ENCODE results near the gene PODXL2.

Gene PODXL2

DNA sequence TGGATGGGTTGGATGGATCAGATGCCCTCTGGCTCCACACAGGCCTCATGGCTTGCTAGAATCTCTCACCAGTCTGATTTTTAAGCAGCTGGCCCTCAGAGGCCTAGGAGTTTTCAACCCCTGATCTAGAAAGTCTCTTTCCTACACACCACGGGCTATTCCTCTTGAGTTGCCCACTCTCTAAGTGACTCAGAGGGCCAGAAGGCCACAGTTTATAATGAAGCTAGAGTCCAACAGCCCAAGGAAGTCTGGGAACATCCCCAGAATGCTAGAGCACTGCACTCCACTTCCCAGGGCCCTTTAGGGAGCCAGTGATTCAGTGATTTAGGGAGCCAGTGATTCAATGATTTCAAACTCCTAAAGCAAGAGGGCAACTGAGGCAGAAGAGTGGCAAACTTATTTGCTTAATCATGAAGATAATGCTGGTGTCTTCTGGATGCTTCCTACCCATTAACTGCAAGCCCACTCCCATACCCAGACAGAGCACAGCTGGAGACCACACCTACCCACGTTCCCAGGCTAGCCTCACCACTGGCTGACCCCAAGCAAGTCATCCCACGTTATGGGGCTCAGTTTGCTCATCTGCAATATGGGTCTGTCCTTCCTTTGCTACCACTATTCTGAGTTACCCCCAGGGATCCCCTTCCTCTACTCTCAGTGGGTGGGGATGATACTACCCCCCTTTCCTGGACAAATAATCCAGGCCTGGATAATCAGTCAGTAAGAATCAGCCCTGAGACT lies 80.5 kb downstream of the PODXL2 start:
- no peak for FAIRE-seq
- no peak for TF ChIP-seq POLR2A (IDR thresholded peaks at IDR 0.05; ENCODE audit: low read depth, low read length)
- DNase-seq (ENCODE audit: insufficient read length, low spot score): no peak

GRCh38 chr3:127710155-127710941 lies 81.4 kb downstream of the PODXL2 start:
- FAIRE-seq: no peak
- DNase-seq (ENCODE audit: insufficient read length, low spot score): no peak
- TF ChIP-seq POLR2A (IDR thresholded peaks at IDR 0.05; ENCODE audit: low read depth, low read length): no peak

GRCh38 chr3:127711021-127711695 lies 82.2 kb downstream of the PODXL2 start:
- DNase-seq (ENCODE audit: insufficient read length, low spot score) (no peak), FAIRE-seq (no peak)
- no peak for TF ChIP-seq POLR2A (IDR thresholded peaks at IDR 0.05; ENCODE audit: low read depth, low read length)

GRCh38 chr3:127711896-127712295 lies 82.9 kb downstream of the PODXL2 start:
- no peak for FAIRE-seq
- no peak for TF ChIP-seq POLR2A (IDR thresholded peaks at IDR 0.05; ENCODE audit: low read depth, low read length)

DNA sequence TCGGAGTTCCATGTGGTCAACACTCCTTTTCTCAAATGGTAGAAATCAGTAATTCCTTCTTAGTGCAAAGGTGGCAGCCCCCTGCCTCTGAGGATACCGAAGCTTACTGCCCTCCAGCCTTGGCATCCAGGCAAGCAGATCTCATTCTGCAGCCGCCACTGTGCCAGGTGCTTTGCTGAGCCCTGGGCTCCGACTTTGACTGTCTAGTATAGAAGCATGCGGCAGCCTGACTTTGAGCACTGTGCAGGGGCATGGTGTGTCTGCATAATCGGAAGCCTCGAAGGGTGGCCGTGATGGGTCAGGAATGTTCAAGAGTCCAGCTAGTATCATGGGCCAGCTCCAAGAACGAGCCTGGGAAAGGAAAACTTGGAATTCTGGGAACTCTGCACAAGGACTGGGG lies 83.5 kb downstream of the PODXL2 start:
- FAIRE-seq (no peak), DNase-seq (ENCODE audit: insufficient read length, low spot score) (no peak)
- no peak for TF ChIP-seq POLR2A (IDR thresholded peaks at IDR 0.05; ENCODE audit: low read depth, low read length)

More at GRCh38 chr3:127711896-127712295, 82.9 kb downstream of the PODXL2 start:
- no peak for DNase-seq (ENCODE audit: insufficient read length, low spot score)

- FAIRE-seq: no peak
- DNase-seq (ENCODE audit: insufficient read length, low spot score): no peak
These were observed 84.1 kb downstream of the PODXL2 start for GRCh38 chr3:127712881-127713771.

GRCh38 chr3:127714125-127714571 lies 85.2 kb downstream of the PODXL2 start:
- no peak for TF ChIP-seq POLR2A (IDR thresholded peaks at IDR 0.05; ENCODE audit: low read depth, low read length)
- DNase-seq (ENCODE audit: insufficient read length, low spot score) (no peak), FAIRE-seq (no peak)

More at GRCh38 chr3:127712881-127713771, 84.1 kb downstream of the PODXL2 start:
- no peak for TF ChIP-seq POLR2A (IDR thresholded peaks at IDR 0.05; ENCODE audit: low read depth, low read length)

GRCh38 chr3:127714866-127715265 lies 85.9 kb downstream of the PODXL2 start:
- TF ChIP-seq POLR2A (IDR thresholded peaks at IDR 0.05; ENCODE audit: low read depth, low read length): no peak
- no peak for DNase-seq (ENCODE audit: insufficient read length, low spot score)
- no peak for FAIRE-seq

GRCh38 chr3:127715532-127715931 lies 86.5 kb downstream of the PODXL2 start:
- no peak for DNase-seq (ENCODE audit: insufficient read length, low spot score)
- no peak for FAIRE-seq
- no peak for TF ChIP-seq POLR2A (IDR thresholded peaks at IDR 0.05; ENCODE audit: low read depth, low read length)

- FAIRE-seq: no peak
These were observed 87.4 kb downstream of the PODXL2 start for GRCh38 chr3:127716384-127716783.

DNA sequence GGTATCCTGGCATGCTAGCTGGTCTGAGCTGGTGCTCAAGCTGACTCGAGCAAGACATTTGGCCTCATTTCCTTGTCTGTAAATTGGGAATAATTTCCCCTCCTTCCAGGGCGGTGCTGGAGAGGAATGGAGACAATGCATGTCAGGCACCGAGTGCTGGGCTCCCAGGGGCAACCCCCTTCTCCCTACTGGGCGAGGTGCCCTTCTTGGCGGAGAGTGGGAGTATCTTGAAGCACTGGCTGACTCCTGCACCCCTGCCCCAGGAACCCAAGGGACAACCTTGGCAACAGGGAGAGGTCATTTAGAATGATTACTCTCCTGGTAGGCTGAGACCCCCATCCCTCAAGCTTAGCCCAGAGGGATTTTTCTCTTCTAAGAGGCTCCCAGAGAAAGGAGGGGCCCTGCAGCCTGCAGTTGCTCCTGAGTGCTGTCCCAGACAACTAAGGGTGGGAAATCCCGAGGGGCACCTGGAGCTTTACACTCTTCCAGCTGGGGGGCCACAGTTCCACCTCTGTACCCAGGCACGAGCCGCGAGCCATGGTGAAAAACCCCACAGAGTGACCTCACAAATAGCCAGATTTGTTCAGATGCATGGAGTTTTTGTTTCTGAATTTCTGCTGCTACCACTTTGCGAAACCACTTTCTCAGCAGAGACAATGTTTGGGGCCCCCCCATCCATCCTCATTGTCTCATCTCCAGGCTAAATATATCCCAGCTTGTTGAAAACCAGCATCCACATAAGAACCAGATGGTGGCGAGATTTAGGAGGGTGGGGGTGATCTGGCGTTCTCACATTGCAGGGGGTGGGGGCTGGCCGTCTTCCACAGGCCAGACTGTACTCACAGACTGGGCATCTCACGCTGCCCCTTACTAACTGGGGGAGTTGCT lies 88.6 kb downstream of the PODXL2 start:
- no peak for TF ChIP-seq POLR2A (IDR thresholded peaks at IDR 0.05; ENCODE audit: low read depth, low read length)
- no peak for FAIRE-seq
- no peak for DNase-seq (ENCODE audit: insufficient read length, low spot score)

More at GRCh38 chr3:127716384-127716783, 87.4 kb downstream of the PODXL2 start:
- no peak for DNase-seq (ENCODE audit: insufficient read length, low spot score)
- no peak for TF ChIP-seq POLR2A (IDR thresholded peaks at IDR 0.05; ENCODE audit: low read depth, low read length)

DNA sequence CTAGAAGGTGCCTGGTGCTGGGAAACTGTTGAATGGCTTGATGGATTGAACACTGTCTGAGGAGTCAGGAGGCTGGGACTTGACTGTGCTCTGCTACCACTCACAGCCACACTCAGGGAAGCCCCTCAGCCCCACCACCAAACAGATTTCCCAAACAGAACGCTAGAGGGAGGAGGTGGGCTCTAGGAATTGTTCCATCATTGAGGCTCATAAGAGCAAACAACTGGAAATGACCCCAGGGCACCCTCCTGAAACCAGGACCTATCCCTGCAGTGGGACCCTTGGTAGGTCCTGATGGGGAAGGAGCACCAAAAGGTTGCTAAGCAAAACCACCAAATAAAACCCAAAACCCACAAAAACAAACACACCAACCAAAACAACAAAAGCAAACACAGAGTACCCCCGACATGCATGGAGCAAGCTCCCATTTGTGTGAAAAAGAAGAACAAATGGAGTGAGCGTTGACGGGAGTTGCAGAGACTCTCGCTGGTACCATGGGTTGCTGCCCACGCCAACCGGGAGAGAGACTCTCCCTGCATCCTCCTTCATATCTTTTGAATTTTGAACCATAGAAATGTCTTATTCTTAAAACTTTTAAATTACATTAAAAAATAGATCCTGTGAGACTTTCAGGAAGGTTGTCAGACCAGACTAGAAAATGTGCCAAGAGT lies 89.4 kb downstream of the PODXL2 start:
- TF ChIP-seq POLR2A (IDR thresholded peaks at IDR 0.05; ENCODE audit: low read depth, low read length): no peak
- DNase-seq (ENCODE audit: insufficient read length, low spot score) (no peak), FAIRE-seq (no peak)
